SK-N-SH treated with all-trans-retinoic acid at 6 μM for 48 hours (cell line): ENCODE results near the gene CYP3A5.
A peak's percentile ranks its signal among the peaks of the same experiment; 100 is the strongest.

Experiments
- ATAC-seq: fragments of 200-7000 bp; cut with Tn5 transposase; 3 replicates; pipeline ENCODE4 v1.9.1; 2020; ENCODE audit warnings: mild to moderate bottlenecking, moderate library complexity
- ARNTL ChIP-seq: fragments of 450-650 bp; formaldehyde crosslinking; IDR thresholded peaks from 2 replicates; pipeline ENCODE4 v1.5.0; 2020; ENCODE audit warnings: low read depth, mild to moderate bottlenecking, moderate library complexity, borderline replicate concordance
- BACH2 ChIP-seq: fragments of 250-450 bp; sonication (Bioruptor Pico); IDR thresholded peaks from 2 replicates; pipeline ENCODE4 v1.9.0; 2021; ENCODE audit warnings: mild to moderate bottlenecking, borderline replicate concordance
- CREB5 ChIP-seq: fragments of 250-450 bp; sonication (Bioruptor Pico); IDR thresholded peaks from 2 replicates; pipeline ENCODE4 v1.5.1; 2020; ENCODE audit warnings: low read depth, mild to moderate bottlenecking, moderate library complexity
- CSDC2 ChIP-seq: fragments of 250-450 bp; sonication (Bioruptor Pico); IDR thresholded peaks from 2 replicates; pipeline ENCODE4 v1.5.0; 2020; ENCODE audit warnings: mild to moderate bottlenecking, moderate library complexity
- CSRNP3 ChIP-seq: fragments of 250-450 bp; sonication (Bioruptor Pico); IDR thresholded peaks from 2 replicates; pipeline ENCODE4 v1.5.1; 2021; ENCODE audit warnings: mild to moderate bottlenecking, moderate library complexity
- ESRRG ChIP-seq: fragments of 250-450 bp; sonication (Bioruptor Pico); IDR thresholded peaks from 2 replicates; pipeline ENCODE4 v1.6.1; 2021; ENCODE audit warnings: mild to moderate bottlenecking
- GLIS3 ChIP-seq: fragments of 250-450 bp; sonication (Bioruptor Pico); IDR thresholded peaks from 2 replicates; pipeline ENCODE4 v1.5.0; 2020; ENCODE audit warnings: mild to moderate bottlenecking, moderate library complexity
- ISL1 ChIP-seq: fragments of 250-450 bp; sonication (Bioruptor Pico); IDR thresholded peaks from 2 replicates; pipeline ENCODE4 v2.1.2; 2022; ENCODE audit warnings: mild to moderate bottlenecking, moderate library complexity
- PATZ1 ChIP-seq: fragments of 250-450 bp; sonication (Bioruptor Pico); IDR thresholded peaks from 2 replicates; pipeline ENCODE4 v1.8.0; 2020; ENCODE audit warnings: mild to moderate bottlenecking, moderate library complexity, borderline replicate concordance
- POU6F1 ChIP-seq: fragments of 250-450 bp; sonication (Bioruptor Pico); IDR thresholded peaks from 2 replicates; pipeline ENCODE4 v1.8.0; 2021; ENCODE audit warnings: low read depth, mild to moderate bottlenecking, moderate library complexity, borderline replicate concordance
- PPARA ChIP-seq: fragments of 250-450 bp; sonication (Bioruptor Pico); IDR thresholded peaks from 2 replicates; pipeline ENCODE4 v1.5.0; 2020; ENCODE audit warnings: mild to moderate bottlenecking, borderline replicate concordance
- TSHZ2 ChIP-seq: fragments of 250-450 bp; sonication (Bioruptor Pico); IDR thresholded peaks from 2 replicates; pipeline ENCODE4 v1.5.0; 2020; ENCODE audit warnings: mild to moderate bottlenecking, moderate library complexity
- ZC3H10 ChIP-seq: fragments of 250-450 bp; sonication (Bioruptor Pico); IDR thresholded peaks from 2 replicates; pipeline ENCODE4 v1.5.1; 2021; ENCODE audit warnings: mild to moderate bottlenecking, moderate library complexity
- ZFP30 ChIP-seq: fragments of 450-650 bp; formaldehyde crosslinking; IDR thresholded peaks from 2 replicates; pipeline ENCODE4 v1.5.0; 2022; ENCODE audit warnings: mild to moderate bottlenecking, moderate library complexity
- ZNF565 ChIP-seq: fragments of 450-650 bp; formaldehyde crosslinking; conservative IDR thresholded peaks from 2 replicates; pipeline ENCODE4 v1.5.0; 2020; ENCODE audit warnings: low read depth, mild to moderate bottlenecking, moderate library complexity
- ZNF70 ChIP-seq: fragments of 450-650 bp; formaldehyde crosslinking; IDR thresholded peaks from 2 replicates; pipeline ENCODE4 v1.5.0; 2020; ENCODE audit warnings: mild to moderate bottlenecking, moderate library complexity
- ZNF8 ChIP-seq: fragments of 450-650 bp; formaldehyde crosslinking; IDR thresholded peaks from 2 replicates; pipeline ENCODE4 v1.5.0; 2020; ENCODE audit warnings: mild to moderate bottlenecking, moderate library complexity

Gene CYP3A5

GRCh38 chr7:99619571-99620130 is 60.1 kb downstream of the CYP3A5 start (continued):
- TF ChIP-seq CSRNP3 (CRISPR knock-in tag) (no peak), ZC3H10 (no peak), POU6F1 (no peak)

- no peak for ATAC-seq
- TF ChIP-seq ISL1 (CRISPR knock-in tag) = peak; percentile 41; the same call in 1 of the 2 replicates
- no peak for TF ChIP-seq CREB5 (CRISPR knock-in tag)
Observed at GRCh38 chr7:99618726-99619125, 61.1 kb downstream of the CYP3A5 start.

- TF ChIP-seq ISL1 (CRISPR knock-in tag) = no peak
- no peak for TF ChIP-seq PATZ1
- TF ChIP-seq CSRNP3 (CRISPR knock-in tag) = no peak
- no peak for TF ChIP-seq ZC3H10
- TF ChIP-seq BACH2 (CRISPR knock-in tag) = no peak
- no peak for TF ChIP-seq ZNF70
- no peak for TF ChIP-seq TSHZ2 (CRISPR knock-in tag)
- TF ChIP-seq ZNF565 (CRISPR knock-in tag) = no peak
- no peak for TF ChIP-seq ESRRG
- TF ChIP-seq ARNTL (CRISPR knock-in tag) = no peak
- TF ChIP-seq PPARA (CRISPR knock-in tag) = no peak
- peak; percentile 2; the same call in 2 of the 3 replicates for ATAC-seq
Observed at GRCh38 chr7:99617192-99617781, 62.5 kb downstream of the CYP3A5 start.

GRCh38 chr7:99616359-99617191 is 63.2 kb downstream of the CYP3A5 start, which contains the start of gene ZSCAN25:
ZSCAN25 (plus strand) TSS chr7:99616946; CDS start chr7:99619607, 2,661 bp downstream.
- ATAC-seq = peak; percentile 98
- TF ChIP-seq GLIS3 (peak; percentile 75), ARNTL (CRISPR knock-in tag) (no peak), ZNF565 (CRISPR knock-in tag) (no peak; the same call in 1 of the 2 replicates), CSDC2 (no peak), CSRNP3 (CRISPR knock-in tag) (no peak), ZFP30 (CRISPR knock-in tag) (no peak), ISL1 (CRISPR knock-in tag) (0 out of 2 replicates have a peak, but pooled peaks have one; percentile 19), TSHZ2 (CRISPR knock-in tag) (peak; percentile 69), ZNF8 (no peak)
